Glomerular visceral epithelial cell (primary cell): Measurements from ENCODE around the gene TAS2R41.
"Not testable (repeated sequence)": the region's sequence is repeated elsewhere in the genome, so short reads cannot be mapped to it uniquely, and the experiment has no call there.

Experiments
- DNase-seq: peaks from one replicate; pipeline ENCODE4 v3.0.0-alpha.2; 2016; ENCODE audit errors: extremely low spot score

TAS2R41 gene

GRCh38 chr7:143516981-143517380 lies 39.3 kb downstream of the TAS2R41 start:
- DNase-seq = no peak

GRCh38 chr7:143518521-143518920 lies 40.8 kb downstream of the TAS2R41 start:
- no peak for DNase-seq

GRCh38 chr7:143518941-143519340 lies 41.3 kb downstream of the TAS2R41 start:
- no peak for DNase-seq

GRCh38 chr7:143519411-143520131 lies 41.9 kb downstream of the TAS2R41 start:
- DNase-seq = no peak

- DNase-seq = not testable (repeated sequence)
Measured at GRCh38 chr7:143522309-143522916, 44.7 kb downstream of the TAS2R41 start.
